Mesendoderm (in vitro differentiated cells): ENCODE results near the gene FXYD1.
"Not testable (repeated sequence)": the region's sequence is repeated elsewhere in the genome, so short reads cannot be mapped to it uniquely, and the experiment has no call there.

Experiments used
- DNase-seq: peaks from one replicate; pipeline ENCODE4 v3.0.0; 2013
- H2AK5ac ChIP-seq: 2 replicates; pipeline ENCODE4 v1.6.1; 2013; ENCODE audit warnings: low read length, inconsistent platforms
- H2BK120ac ChIP-seq: 2 replicates; pipeline ENCODE4 v1.6.1; 2013; ENCODE audit warnings: low read depth, mild to moderate bottlenecking, low read length, moderate library complexity, mixed read lengths
- H2BK15ac ChIP-seq: replicated peaks from 2 replicates; pipeline ENCODE4 v1.6.1; 2013; ENCODE audit warnings: low read depth, mild to moderate bottlenecking, moderate library complexity
- H2BK5ac ChIP-seq: 2 replicates; pipeline ENCODE4 v1.6.1; 2013; ENCODE audit warnings: low read length, inconsistent platforms
- H3K18ac ChIP-seq: 2 replicates; pipeline ENCODE4 v1.6.1; 2013; ENCODE audit warnings: mild to moderate bottlenecking, low read length, mixed read lengths
- H3K23ac ChIP-seq: one replicate; pipeline ENCODE4 v1.6.1; 2013; ENCODE audit warnings: low read length
- H3K27ac ChIP-seq: 2 replicates; pipeline ENCODE4 v1.5.1; 2013; ENCODE audit warnings: low read depth, mild to moderate bottlenecking, inconsistent platforms, low read length, moderate library complexity
- H3K27me3 ChIP-seq: 2 replicates; pipeline ENCODE4 v1.6.1; 2013; ENCODE audit warnings: low read length, control low read depth, mild to moderate bottlenecking, inconsistent platforms; ENCODE audit not compliant: insufficient read depth, poor library complexity
- H3K36me3 ChIP-seq: 2 replicates; pipeline ENCODE4 v1.6.1; 2013; ENCODE audit warnings: low read length, inconsistent platforms; ENCODE audit not compliant: control insufficient read depth, insufficient read depth
- H3K4ac ChIP-seq: one replicate; pipeline ENCODE4 v1.6.1; 2013; ENCODE audit warnings: low read depth, mild to moderate bottlenecking, low read length, moderate library complexity
- H3K4me1 ChIP-seq: 2 replicates; pipeline ENCODE4 v1.6.1; 2013; ENCODE audit warnings: low read depth, low read length, inconsistent platforms; ENCODE audit not compliant: control insufficient read depth
- H3K4me2 ChIP-seq: 2 replicates; pipeline ENCODE4 v1.6.1; 2013; ENCODE audit warnings: low read length
- H3K4me3 ChIP-seq: 2 replicates; pipeline ENCODE4 v1.5.1; 2013; ENCODE audit warnings: mild to moderate bottlenecking, low read length
- H3K56ac ChIP-seq: one replicate; pipeline ENCODE4 v1.6.1; 2013; ENCODE audit warnings: low read length
- H3K79me1 ChIP-seq: 2 replicates; pipeline ENCODE4 v1.6.1; 2013; ENCODE audit warnings: low read length, inconsistent platforms
- H3K79me2 ChIP-seq: 2 replicates; pipeline ENCODE4 v1.6.1; 2013; ENCODE audit warnings: mild to moderate bottlenecking, low read length; ENCODE audit not compliant: control insufficient read depth, insufficient read depth
- H3K9ac ChIP-seq: 2 replicates; pipeline ENCODE4 v1.6.1; 2013; ENCODE audit warnings: low read length, inconsistent platforms
- H4K5ac ChIP-seq: one replicate; pipeline ENCODE4 v1.6.1; 2013; ENCODE audit warnings: low read length
- H4K8ac ChIP-seq: one replicate; pipeline ENCODE4 v1.6.1; 2013; ENCODE audit warnings: low read depth, mild to moderate bottlenecking, control low read depth, low read length, moderate library complexity
- WGBS: extraction: QIAGEN DNeasy Blood & Tissue Kit; methylation state at CpG from one replicate; pipeline ENCODE4 v1.1.7; 2013; ENCODE audit warnings: low lambda C conversion rate, missing lambda C conversion rate; ENCODE audit not compliant: insufficient coverage; ENCODE audit errors: extremely low coverage; 5-methylcytosine and 5-hydroxymethylcytosine counted together

Gene FXYD1

GRCh38 chr19:35099897-35100275, 38.7 kb upstream of the FXYD1 start:
- Histone ChIP-seq H3K4me2 (no peak overlapping the region), H2BK5ac (no peak overlapping the region), H3K4me1 (no peaks in the 10 kb centered on the region), H4K5ac (no peak overlapping the region), H4K8ac (no peak overlapping the region), H3K36me3 (no peaks in the 10 kb centered on the region), H2AK5ac (no peak overlapping the region), H3K4ac (no peak overlapping the region), H2BK120ac (no peak overlapping the region), H3K79me1 (no peaks in the 10 kb centered on the region), H3K4me3 (no peak overlapping the region), H3K27me3 (no peaks in the 10 kb centered on the region), H2BK15ac (no peak overlapping the region), H3K56ac (no peak overlapping the region), H3K79me2 (no peaks in the 10 kb centered on the region), H3K27ac (no peak overlapping the region), H3K9ac (no peak overlapping the region), H3K18ac (no peak overlapping the region), H3K23ac (no peak overlapping the region)
- no CpG with 5 or more reads among the region's 13 CpGs for WGBS
- no peak for DNase-seq

- Histone ChIP-seq H3K79me1 (no peaks in the 10 kb centered on the region), H3K27ac (no peak overlapping the region), H3K9ac (no peak overlapping the region)
These were observed 37.8 kb upstream of the FXYD1 start for GRCh38 chr19:35100588-35101533.

GRCh38 chr19:35101949-35102348, 36.7 kb upstream of the FXYD1 start:
- not testable (repeated sequence) for H4K8ac ChIP-seq, H2BK5ac ChIP-seq, H4K5ac ChIP-seq, H2BK15ac ChIP-seq, H3K9ac ChIP-seq, H3K79me2 ChIP-seq, H3K56ac ChIP-seq, H3K18ac ChIP-seq, H3K79me1 ChIP-seq, H3K4me1 ChIP-seq, H2BK120ac ChIP-seq, H3K27ac ChIP-seq, H3K4ac ChIP-seq, H3K4me2 ChIP-seq, DNase-seq, H3K23ac ChIP-seq, H3K4me3 ChIP-seq, H3K36me3 ChIP-seq, H2AK5ac ChIP-seq, H3K27me3 ChIP-seq
- no CpG with 5 or more reads among the region's 10 CpGs for WGBS

More at GRCh38 chr19:35100588-35101533, 37.8 kb upstream of the FXYD1 start:
- H2BK120ac ChIP-seq: no peak overlapping the region
- H4K8ac ChIP-seq: no peak overlapping the region
- H3K4me1 ChIP-seq: no peaks in the 10 kb centered on the region
- H3K79me2 ChIP-seq: no peaks in the 10 kb centered on the region
- no peak overlapping the region for H3K18ac ChIP-seq
- H3K4ac ChIP-seq: no peak overlapping the region
- H2BK15ac ChIP-seq: no peak overlapping the region
- no peak overlapping the region for H3K56ac ChIP-seq
- H3K4me2 ChIP-seq: no peak overlapping the region
- no peak overlapping the region for H2AK5ac ChIP-seq
- H3K23ac ChIP-seq: no peak overlapping the region
- no peak overlapping the region for H3K4me3 ChIP-seq
- no peaks in the 10 kb centered on the region for H3K27me3 ChIP-seq
- no peak for DNase-seq
- no peak overlapping the region for H2BK5ac ChIP-seq
- WGBS: no CpG with 5 or more reads among the region's 16 CpGs
- no peak overlapping the region for H4K5ac ChIP-seq
- no peaks in the 10 kb centered on the region for H3K36me3 ChIP-seq

GRCh38 chr19:35103614-35104013, 35.0 kb upstream of the FXYD1 start:
- not testable (repeated sequence) for H2BK15ac ChIP-seq, H4K5ac ChIP-seq, H3K36me3 ChIP-seq, H2BK120ac ChIP-seq, H3K56ac ChIP-seq, H3K23ac ChIP-seq, H3K27me3 ChIP-seq, H2AK5ac ChIP-seq, H3K4me3 ChIP-seq, DNase-seq, H3K4me2 ChIP-seq, H3K9ac ChIP-seq, H3K79me1 ChIP-seq, H3K27ac ChIP-seq, H3K4ac ChIP-seq, H3K18ac ChIP-seq, H4K8ac ChIP-seq, H2BK5ac ChIP-seq, H3K79me2 ChIP-seq, H3K4me1 ChIP-seq
- WGBS: no CpG with 5 or more reads among the region's 10 CpGs

- no peak overlapping the region for H2BK15ac ChIP-seq
- H3K4me3 ChIP-seq: no peak overlapping the region
- no peak overlapping the region for H4K5ac ChIP-seq
- H2BK5ac ChIP-seq: no peak overlapping the region
- H3K4me1 ChIP-seq: no peaks in the 10 kb centered on the region
- DNase-seq: no peak
- H2AK5ac ChIP-seq: no peak overlapping the region
- no peak overlapping the region for H3K9ac ChIP-seq
- H4K8ac ChIP-seq: no peak overlapping the region
- H3K79me1 ChIP-seq: no peaks in the 10 kb centered on the region
- H3K27ac ChIP-seq: no peak overlapping the region
- no peak overlapping the region for H2BK120ac ChIP-seq
- no peak overlapping the region for H3K18ac ChIP-seq
- H3K36me3 ChIP-seq: no peaks in the 10 kb centered on the region
- no peak overlapping the region for H3K4ac ChIP-seq
- H3K56ac ChIP-seq: no peak overlapping the region
- H3K79me2 ChIP-seq: no peaks in the 10 kb centered on the region
- H3K4me2 ChIP-seq: no peak overlapping the region
- H3K27me3 ChIP-seq: no peaks in the 10 kb centered on the region
- H3K23ac ChIP-seq: no peak overlapping the region
- WGBS: no CpG with 5 or more reads among the region's 11 CpGs
These were observed 34.3 kb upstream of the FXYD1 start for GRCh38 chr19:35104361-35104760.

- DNase-seq: no peak
- Histone ChIP-seq H2BK120ac (no peak overlapping the region), H3K9ac (no peak overlapping the region), H3K36me3 (no peaks in the 10 kb centered on the region), H4K8ac (no peak overlapping the region), H2BK15ac (no peak overlapping the region), H3K79me1 (no peaks in the 10 kb centered on the region), H2AK5ac (no peak overlapping the region), H3K4me3 (no peak overlapping the region), H3K4me1 (no peaks in the 10 kb centered on the region), H3K4me2 (no peak overlapping the region), H3K18ac (no peak overlapping the region), H3K23ac (no peak overlapping the region), H2BK5ac (no peak overlapping the region), H4K5ac (no peak overlapping the region), H3K4ac (no peak overlapping the region), H3K56ac (no peak overlapping the region), H3K27ac (no peak overlapping the region), H3K27me3 (no peaks in the 10 kb centered on the region), H3K79me2 (no peaks in the 10 kb centered on the region)
- no CpG with 5 or more reads among the region's 6 CpGs for WGBS
These were observed 33.6 kb upstream of the FXYD1 start for GRCh38 chr19:35105047-35105410.
